ENCODE results near the gene CTRB1. TPM values are rescaled to one million over a fixed set of nuclear protein-coding genes. Genes with fewer than 3 reads are reported as not detected.

CTRB1 gene
- total and polyA plus RNA-seq, 2 of the 8 experiments (the other 6 are each of a cell fraction or from before 2014, with no cell fraction given): not detected

DNA sequence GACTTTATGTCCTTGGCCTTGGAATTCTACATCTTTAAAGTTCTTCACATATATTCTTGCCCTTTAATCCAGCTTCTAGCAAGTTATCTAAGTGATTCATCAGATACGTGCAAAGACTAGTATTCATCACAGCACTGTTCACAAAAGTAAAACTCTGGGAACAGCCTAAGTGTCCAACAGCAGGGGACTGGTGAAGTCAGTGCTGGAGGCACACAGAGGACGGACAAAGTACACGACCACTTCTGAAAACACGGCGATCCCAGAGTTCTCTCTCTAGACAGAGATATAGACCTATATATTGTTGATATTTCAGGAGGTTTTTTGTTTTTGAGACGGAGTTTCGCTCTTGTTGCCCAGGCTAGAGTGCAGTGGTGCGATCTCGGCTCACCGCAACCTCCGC, 12.8 kb downstream of the CTRB1 start:
- FAIRE-seq: no peak
- Histone ChIP-seq H3K56ac (replicated peaks; ENCODE audit: insufficient read length, low read depth, low read length) (no peak overlapping the region), H4K20me1 (replicated peaks in 1 of 2; ENCODE audit: control insufficient read depth in 1 of 2, insufficient read depth in 2 of 2, low read length in 2 of 2) (peaks cover 5 to 20% of the 10 kb centered on the region in 2 experiments), H3K36me3 (ENCODE audit: control insufficient read depth in 2 of 4, insufficient read depth in 4 of 4, low read length in 3 of 4) (peaks cover 10 to 39% (median 27%) of the 10 kb centered on the region in 4 experiments), H3K14ac (ENCODE audit: insufficient read length) (no peak overlapping the region), H2AK5ac (ENCODE audit: low read depth, low read length) (no peak overlapping the region), H3K4me3 (ENCODE audit: extremely low read depth in 1 of 4, insufficient read depth in 2 of 4, low read depth in 3 of 4, low read length in 4 of 4) (no peak overlapping the region), H2BK12ac (ENCODE audit: low read depth, low read length) (no peak overlapping the region), H3K4me2 (ENCODE audit: insufficient read depth in 1 of 2, low read depth in 2 of 2, low read length in 2 of 2) (no peak overlapping the region), H2BK15ac (ENCODE audit: low read length) (no peak overlapping the region), H3K18ac (ENCODE audit: extremely low read depth, low read length) (no peak overlapping the region), H4K91ac (replicated peaks; ENCODE audit: insufficient read length, low read length) (no peak overlapping the region), H3K9ac (replicated peaks in 1 of 4; ENCODE audit: extremely low read depth in 1 of 4, low read depth in 3 of 4, low read length in 3 of 4) (no peak overlapping the region), H3K4me1 (replicated peaks in 1 of 4; ENCODE audit: control insufficient read depth in 3 of 4, insufficient read depth in 4 of 4, low read length in 3 of 4) (peaks cover 0 to 4% (median 0%) of the 10 kb centered on the region in 4 experiments; a peak in 1 of 7 replicates), H3K27me3 (replicated peaks in 1 of 4; ENCODE audit: control insufficient read depth in 3 of 4, extremely low read depth in 1 of 4, insufficient read depth in 3 of 4, low read length in 3 of 4) (no peaks in the 10 kb centered on the region), H2AFZ (ENCODE audit: low read length) (no peak overlapping the region), H3K23me2 (ENCODE audit: low read depth, low read length) (no peaks in the 10 kb centered on the region), H2BK5ac (ENCODE audit: low read depth, low read length) (no peak overlapping the region), H2BK20ac (ENCODE audit: low read length) (no peak overlapping the region), H3K23ac (ENCODE audit: insufficient read length) (no peak overlapping the region), H3K9me3 (ENCODE audit: insufficient read depth in 2 of 2, low read depth in 1 of 2, low read length in 1 of 2) (no peaks in the 10 kb centered on the region), H2BK120ac (replicated peaks; ENCODE audit: low read depth, low read length) (no peak overlapping the region), H4K5ac (ENCODE audit: insufficient read length, low read depth, low read length) (no peak overlapping the region), H3K27ac (ENCODE audit: low read depth, low read length) (no peak overlapping the region), H3K79me2 (ENCODE audit: control insufficient read depth in 1 of 2, insufficient read depth in 2 of 2, low read length in 2 of 2) (no peaks in the 10 kb centered on the region), H4K8ac (ENCODE audit: extremely low read depth, insufficient read depth, low read length) (no peak overlapping the region), H3K4ac (replicated peaks; ENCODE audit: insufficient read length, low read depth, low read length) (no peak overlapping the region), H3K79me1 (ENCODE audit: low read depth, low read length) (peaks cover 4% of the 10 kb centered on the region; the same call in 1 of the 2 replicates)
- POLR2A ChIA-PET (ENCODE audit: partially characterized antibody): interaction anchor here (1.0 to 22.7 kb wide), 2 partner anchors 18 to 23 kb away, joined by 3 to 375 read pairs; partner anchors contain the start of gene BCAR1
- DNase-seq (ENCODE audit: low read depth in 1 of 2, low spot score in 2 of 2): no peak
- WGBS, 2 experiments (ENCODE audit: extremely low coverage in 1 of 2, insufficient coverage in 1 of 2, insufficient read length in 1 of 2, insufficient replicate concordance in 2 of 2, low coverage in 1 of 2, low lambda C conversion rate in 2 of 2, missing lambda C conversion rate in 1 of 2): 93% methylated on average over 10 of the region's 11 CpGs; no CpG with 5 or more reads in 1 of the 2 experiments
- CTCF ChIA-PET (ENCODE audit: partially characterized antibody): interaction anchor here (5.3 to 10.8 kb wide), 2 partner anchors 18 to 31 kb away, joined by 57 to 236 read pairs; partner anchors contain the start of gene BCAR1
- TF ChIP-seq CHD1 (IDR thresholded peaks at IDR 0.05; ENCODE audit: low read depth, low read length) (no peak), HDAC6 (IDR thresholded peaks at IDR 0.05; ENCODE audit: low read depth, low read length) (no peak), NRF1 (IDR thresholded peaks at IDR 0.05; ENCODE audit: low read depth, low read length) (no peak), CHD2 (IDR thresholded peaks at IDR 0.05; ENCODE audit: low read length) (no peak), KDM4A (IDR thresholded peaks at IDR 0.05; ENCODE audit: low read depth, low read length, severe bottlenecking) (no peak), TCF12 (IDR thresholded peaks at IDR 0.05; ENCODE audit: low read depth, low read length) (no peak)
- TF ChIP-seq, protein P1, sequence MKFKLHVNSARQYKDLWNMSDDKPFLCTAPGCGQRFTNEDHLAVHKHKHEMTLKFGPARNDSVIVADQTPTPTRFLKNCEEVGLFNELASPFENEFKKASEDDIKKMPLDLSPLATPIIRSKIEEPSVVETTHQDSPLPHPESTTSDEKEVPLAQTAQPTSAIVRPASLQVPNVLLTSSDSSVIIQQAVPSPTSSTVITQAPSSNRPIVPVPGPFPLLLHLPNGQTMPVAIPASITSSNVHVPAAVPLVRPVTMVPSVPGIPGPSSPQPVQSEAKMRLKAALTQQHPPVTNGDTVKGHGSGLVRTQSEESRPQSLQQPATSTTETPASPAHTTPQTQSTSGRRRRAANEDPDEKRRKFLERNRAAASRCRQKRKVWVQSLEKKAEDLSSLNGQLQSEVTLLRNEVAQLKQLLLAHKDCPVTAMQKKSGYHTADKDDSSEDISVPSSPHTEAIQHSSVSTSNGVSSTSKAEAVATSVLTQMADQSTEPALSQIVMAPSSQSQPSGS (IDR thresholded peaks at IDR 0.05; ENCODE audit: low read length): no peak
- TF ChIP-seq, protein P2, sequence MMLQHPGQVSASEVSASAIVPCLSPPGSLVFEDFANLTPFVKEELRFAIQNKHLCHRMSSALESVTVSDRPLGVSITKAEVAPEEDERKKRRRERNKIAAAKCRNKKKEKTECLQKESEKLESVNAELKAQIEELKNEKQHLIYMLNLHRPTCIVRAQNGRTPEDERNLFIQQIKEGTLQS (IDR thresholded peaks at IDR 0.05; ENCODE audit: insufficient read depth, low read depth, low read length): no peak
- TF ChIP-seq, protein P3, sequence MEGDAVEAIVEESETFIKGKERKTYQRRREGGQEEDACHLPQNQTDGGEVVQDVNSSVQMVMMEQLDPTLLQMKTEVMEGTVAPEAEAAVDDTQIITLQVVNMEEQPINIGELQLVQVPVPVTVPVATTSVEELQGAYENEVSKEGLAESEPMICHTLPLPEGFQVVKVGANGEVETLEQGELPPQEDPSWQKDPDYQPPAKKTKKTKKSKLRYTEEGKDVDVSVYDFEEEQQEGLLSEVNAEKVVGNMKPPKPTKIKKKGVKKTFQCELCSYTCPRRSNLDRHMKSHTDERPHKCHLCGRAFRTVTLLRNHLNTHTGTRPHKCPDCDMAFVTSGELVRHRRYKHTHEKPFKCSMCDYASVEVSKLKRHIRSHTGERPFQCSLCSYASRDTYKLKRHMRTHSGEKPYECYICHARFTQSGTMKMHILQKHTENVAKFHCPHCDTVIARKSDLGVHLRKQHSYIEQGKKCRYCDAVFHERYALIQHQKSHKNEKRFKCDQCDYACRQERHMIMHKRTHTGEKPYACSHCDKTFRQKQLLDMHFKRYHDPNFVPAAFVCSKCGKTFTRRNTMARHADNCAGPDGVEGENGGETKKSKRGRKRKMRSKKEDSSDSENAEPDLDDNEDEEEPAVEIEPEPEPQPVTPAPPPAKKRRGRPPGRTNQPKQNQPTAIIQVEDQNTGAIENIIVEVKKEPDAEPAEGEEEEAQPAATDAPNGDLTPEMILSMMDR (IDR thresholded peaks at IDR 0.05; ENCODE audit: control extremely low read depth in 1 of 3, insufficient read depth in 1 of 3, low read depth in 1 of 3, low read length in 3 of 3): no peak
